ENCODE measurements around the gene ALDH4A1. TPM values are rescaled to one million over a fixed set of nuclear protein-coding genes. Genes with fewer than 3 reads are reported as not detected.
"Not testable (repeated sequence)": the region's sequence is repeated elsewhere in the genome, so short reads cannot be mapped to it uniquely, and the experiment has no call there.

The ALDH4A1 gene
- polyA plus RNA-seq, 4 donors = 62.2 to 86.9 (median 78.5) TPM

- DNase-seq (ENCODE audit: low read depth in 4 of 4, low spot score in 3 of 4) = no peak
These were observed 41.3 kb downstream of the ALDH4A1 start for GRCh38 chr1:18861082-18861481.

- DNase-seq (ENCODE audit: low read depth in 4 of 4, low spot score in 3 of 4) = no peak
These were observed 42.8 kb downstream of the ALDH4A1 start, which contains the start of gene TAS1R2 for GRCh38 chr1:18859560-18859959. Gene TAS1R2 (minus strand): TSS chr1:18859660. CDS start chr1:18859660, 0 bp downstream.

- no peak for DNase-seq (ENCODE audit: low read depth in 4 of 4, low spot score in 3 of 4)
These were observed 44.2 kb downstream of the ALDH4A1 start for GRCh38 chr1:18858070-18858688.

GRCh38 chr1:18856435-18856834, 45.9 kb downstream of the ALDH4A1 start:
- DNase-seq (ENCODE audit: low read depth in 4 of 4, low spot score in 3 of 4) = no peak

- no peak for DNase-seq (ENCODE audit: low read depth in 4 of 4, low spot score in 3 of 4)
These were observed 46.8 kb downstream of the ALDH4A1 start for GRCh38 chr1:18855573-18855972.

- DNase-seq (ENCODE audit: low read depth in 4 of 4, low spot score in 3 of 4) = no peak
These were observed 47.9 kb downstream of the ALDH4A1 start for GRCh38 chr1:18854331-18855025.

- no peak for DNase-seq (ENCODE audit: low read depth in 4 of 4, low spot score in 3 of 4)
These were observed 49.9 kb downstream of the ALDH4A1 start for GRCh38 chr1:18852501-18852900.

- peak; percentile 29 to 50 (median 42) for DNase-seq (ENCODE audit: low read depth in 4 of 4, low spot score in 3 of 4)
These were observed 53.1 kb downstream of the ALDH4A1 start for GRCh38 chr1:18849261-18849711.

- DNase-seq (ENCODE audit: low read depth in 4 of 4, low spot score in 3 of 4) = not testable (repeated sequence)
These were observed 54.6 kb downstream of the ALDH4A1 start for GRCh38 chr1:18847723-18848122.

GRCh38 chr1:18840145-18840544, 62.2 kb downstream of the ALDH4A1 start:
- no peak for DNase-seq (ENCODE audit: low read depth in 4 of 4, low spot score in 3 of 4)

- no peak for DNase-seq (ENCODE audit: low read depth in 4 of 4, low spot score in 3 of 4)
These were observed 65.7 kb downstream of the ALDH4A1 start for GRCh38 chr1:18836654-18837053.

- not testable (repeated sequence) for DNase-seq (ENCODE audit: low read depth in 4 of 4, low spot score in 3 of 4)
These were observed 70.0 kb downstream of the ALDH4A1 start for GRCh38 chr1:18832319-18832718.

- DNase-seq (ENCODE audit: low read depth in 4 of 4, low spot score in 3 of 4) = no peak
These were observed 70.7 kb downstream of the ALDH4A1 start for GRCh38 chr1:18831656-18832055.

GRCh38 chr1:18830596-18830995, 71.8 kb downstream of the ALDH4A1 start:
- DNase-seq (ENCODE audit: low read depth in 4 of 4, low spot score in 3 of 4) = no peak

- DNase-seq (ENCODE audit: low read depth in 4 of 4, low spot score in 3 of 4) = no peak
These were observed 72.7 kb downstream of the ALDH4A1 start for GRCh38 chr1:18829671-18830070.

- DNase-seq (ENCODE audit: low read depth in 4 of 4, low spot score in 3 of 4) = no peak
These were observed 74.1 kb downstream of the ALDH4A1 start for GRCh38 chr1:18828224-18828623.

- DNase-seq (ENCODE audit: low read depth in 4 of 4, low spot score in 3 of 4) = no peak
These were observed 78.9 kb downstream of the ALDH4A1 start for GRCh38 chr1:18823438-18823837.

Other genes with a start within 250 kb of the ALDH4A1 start
- gene TAS1R2, start 42.9 kb downstream of the ALDH4A1 start, polyA plus RNA-seq (ENCODE audit: insufficient read length in 4 of 4) = not detected
- gene IFFO2, start 54.1 kb upstream of the ALDH4A1 start, polyA plus RNA-seq (ENCODE audit: insufficient read length in 4 of 4) = 10 to 100 TPM; 23.7 to 27.4 (median 25.2) TPM

All from right renal pelvis (tissue), 4 donors.